ENCODE results near the gene CENPE. TPM values are rescaled to one million over a fixed set of nuclear protein-coding genes. Genes with fewer than 3 reads are reported as not detected.

CENPE gene
- total and polyA plus RNA-seq, 11 donors: 0.06 to 7.7 (median 0.32) TPM

- Histone ChIP-seq H3K27me3 (no peaks in the 10 kb centered on the region), H3K4me1 (no peaks in the 10 kb centered on the region), H3K4me3 (no peak overlapping the region), H3K9me3 (no peaks in the 10 kb centered on the region), H3K27ac (no peak overlapping the region), H3K36me3 (peaks cover 0 to 16% (median 5%) of the 10 kb centered on the region in 9 donors)
- ATAC-seq (no peak), DNase-seq (no peak)
- TF ChIP-seq POLR2A (IDR thresholded peaks at IDR 0.05) (no peak), CTCF (IDR thresholded peaks at IDR 0.05) (no peak)
- WGBS, 4 donors: 92 to 95% (median 93%) methylated on average over 2 of the region's 2 CpGs
- intact Hi-C loops (cut with DNase I): no loop called here
Measured at GRCh38 chr4:103067841-103068547, 130.1 kb downstream of the CENPE start.

GRCh38 chr4:103060453-103061148 is 137.5 kb downstream of the CENPE start:
- Histone ChIP-seq H3K4me1 (no peaks in the 10 kb centered on the region), H3K36me3 (peaks cover 0 to 9% (median 0%) of the 10 kb centered on the region in 9 donors), H3K27me3 (no peaks in the 10 kb centered on the region), H3K27ac (no peak overlapping the region), H3K4me3 (no peak overlapping the region), H3K9me3 (no peaks in the 10 kb centered on the region)
- intact Hi-C loops (cut with DNase I): no loop called here
- DNase-seq: no peak
- WGBS, 4 donors: 96 to 100% (median 99%) methylated on average over 2 of the region's 2 CpGs
- ATAC-seq: no peak
- TF ChIP-seq CTCF (IDR thresholded peaks at IDR 0.05) (no peak), POLR2A (IDR thresholded peaks at IDR 0.05) (no peak)

Other genes starting within 250 kb of the CENPE start
- 1 to 10 TPM in 2 of 9 donors, under 1 TPM in 4, not detected in 3; 0.28 to 1.8 (median 0.61) TPM for gene SLC9B1, start 178.6 kb downstream of the CENPE start, total RNA-seq
- gene SLC9B1, start 178.6 kb downstream of the CENPE start, polyA plus RNA-seq: under 1 TPM; 0.07 to 0.15 TPM
- gene SLC9B2, start 121.6 kb downstream of the CENPE start, total RNA-seq: 1 to 10 TPM; 1.4 to 7.1 (median 4.6) TPM
- gene SLC9B2, start 121.6 kb downstream of the CENPE start, polyA plus RNA-seq: 1 to 10 TPM; 1.7 to 5.1 TPM
- gene BDH2, start 98.5 kb downstream of the CENPE start, total RNA-seq: 10 to 100 TPM; 20.3 to 38.0 (median 25.8) TPM
- 10 to 100 TPM; 21.4 to 23.0 TPM for gene BDH2, start 98.5 kb downstream of the CENPE start, polyA plus RNA-seq

Data from heart left ventricle (tissue), 16 donors.